Activated gamma-delta T cell treated with Interleukin-2 at 50 U/mL for 16 hours (primary cell): ENCODE results near the gene MMP1.

Experiments used
- DNase-seq: peaks from one replicate; pipeline ENCODE4 v3.0.0-alpha.2; 2020

The MMP1 gene

GRCh38 chr11:102798012-102798746 is at the start of gene MMP1:
Gene MMP1, minus strand, starts transcription at chr11:102798160. Its CDS starts 68 bp downstream, at chr11:102798092.
- DNase-seq = no peak

- no peak for DNase-seq
Measured at GRCh38 chr11:102846292-102846691, 48.3 kb upstream of the MMP1 start.

- no peak for DNase-seq
Measured at GRCh38 chr11:102843489-102843888, 45.5 kb upstream of the MMP1 start, which contains the start of gene MMP3. Gene MMP3, minus strand, starts transcription at chr11:102843609. Its CDS starts 63 bp downstream, at chr11:102843546.

- DNase-seq = no peak
Measured at GRCh38 chr11:102842930-102843329, 45.0 kb upstream of the MMP1 start.

- DNase-seq = no peak
Measured at GRCh38 chr11:102840018-102840417, 42.1 kb upstream of the MMP1 start.

DNA sequence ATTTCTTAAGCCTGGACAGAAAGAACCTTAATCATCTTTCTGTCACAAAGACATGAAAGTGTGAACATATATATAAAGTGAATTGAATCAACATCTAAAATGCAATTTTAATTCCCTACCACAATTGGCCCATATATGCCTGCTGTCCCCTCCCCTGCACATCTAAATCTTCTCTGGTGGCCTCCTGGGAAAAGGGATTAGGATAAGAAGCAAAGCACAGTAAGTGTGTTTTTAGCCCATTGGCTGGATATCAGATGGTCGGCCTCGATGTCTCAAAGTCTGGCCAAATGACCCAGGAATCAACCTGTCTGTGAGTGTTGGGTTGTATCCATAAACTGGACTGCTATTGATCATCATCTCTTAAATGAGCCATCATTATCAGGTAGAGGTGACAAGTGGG is 39.7 kb upstream of the MMP1 start:
- DNase-seq = no peak

- no peak for DNase-seq
Measured at GRCh38 chr11:102837156-102837555, 39.2 kb upstream of the MMP1 start.

- DNase-seq = no peak
Measured at GRCh38 chr11:102836290-102836875, 38.4 kb upstream of the MMP1 start.

- DNase-seq = no peak
Measured at GRCh38 chr11:102833731-102834130, 35.8 kb upstream of the MMP1 start.

- no peak for DNase-seq
Measured at GRCh38 chr11:102832612-102833011, 34.7 kb upstream of the MMP1 start.

GRCh38 chr11:102831489-102832440 is 33.8 kb upstream of the MMP1 start:
- no peak for DNase-seq

DNA sequence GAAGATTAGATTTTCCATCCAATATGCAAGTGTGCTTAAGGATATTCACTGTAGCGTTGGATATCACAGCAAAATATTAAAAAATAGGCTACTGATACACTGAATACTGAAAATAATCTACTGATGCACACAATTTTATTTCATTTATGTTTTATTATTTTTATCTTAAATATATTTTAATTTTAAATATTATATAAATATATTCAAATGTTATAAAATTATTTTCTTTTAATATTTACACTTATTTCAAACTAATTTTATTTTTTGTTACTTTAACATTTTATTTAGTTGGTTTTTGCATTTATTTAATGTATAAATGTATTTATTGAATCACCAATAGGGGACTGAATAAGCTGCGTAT is 33.1 kb upstream of the MMP1 start:
- DNase-seq = no peak

GRCh38 chr11:102830001-102830727 is 32.2 kb upstream of the MMP1 start:
- DNase-seq = no peak

DNA sequence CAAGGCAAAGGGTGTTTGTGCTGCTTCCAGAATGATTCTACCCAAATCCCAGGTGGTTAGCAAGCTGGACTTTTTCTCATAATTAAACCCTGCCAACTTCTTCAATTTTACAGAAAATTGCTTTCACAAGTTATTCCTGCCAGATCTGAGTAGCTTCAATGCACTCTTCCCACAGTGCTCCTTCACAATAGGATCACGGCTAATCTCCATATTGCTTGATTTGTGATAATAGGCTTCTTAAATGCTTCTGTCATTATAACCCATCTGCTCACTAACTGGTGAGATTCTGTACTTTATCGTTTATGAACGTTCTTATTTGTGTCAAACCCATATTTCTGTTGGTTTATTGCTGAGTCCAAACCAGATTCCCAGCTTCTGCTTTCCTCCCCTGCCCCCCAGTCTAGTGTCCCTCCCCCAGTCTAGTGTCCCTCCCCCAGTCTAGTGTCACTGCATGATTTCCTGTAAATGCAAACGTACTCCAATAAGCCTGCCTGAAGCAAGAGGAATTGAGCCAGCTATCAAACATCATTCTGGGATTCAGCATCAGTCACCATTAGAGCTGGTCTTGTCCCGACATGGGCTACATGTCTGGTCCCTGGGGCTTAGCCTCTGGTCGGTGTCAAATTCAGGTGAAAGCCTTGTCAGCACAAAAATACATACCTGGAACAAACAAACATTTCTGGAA is 31.5 kb upstream of the MMP1 start:
- DNase-seq = no peak

- DNase-seq = no peak
Measured at GRCh38 chr11:102824556-102824955, 26.6 kb upstream of the MMP1 start.

GRCh38 chr11:102819491-102819890 is 21.5 kb upstream of the MMP1 start:
- no peak for DNase-seq

DNA sequence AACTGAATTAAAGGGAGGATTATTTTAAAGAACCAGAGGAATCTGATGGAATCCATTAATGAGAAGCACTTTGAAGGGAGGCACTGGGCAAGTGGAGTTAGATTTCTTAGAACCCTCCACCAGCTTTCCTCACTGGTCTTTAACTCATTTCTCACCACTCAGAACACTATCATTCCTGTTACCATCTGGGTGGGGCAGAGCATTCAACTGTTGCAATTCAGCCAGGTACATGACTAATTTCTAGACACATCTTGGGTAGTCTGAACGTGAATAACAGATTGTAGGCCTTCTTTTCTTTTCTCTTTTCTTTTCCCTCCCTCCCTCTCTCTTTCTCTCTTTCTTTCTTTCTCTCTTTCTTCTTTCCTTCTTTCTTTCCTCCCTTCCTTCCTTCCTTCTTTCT is 15.5 kb upstream of the MMP1 start:
- DNase-seq = no peak

DNA sequence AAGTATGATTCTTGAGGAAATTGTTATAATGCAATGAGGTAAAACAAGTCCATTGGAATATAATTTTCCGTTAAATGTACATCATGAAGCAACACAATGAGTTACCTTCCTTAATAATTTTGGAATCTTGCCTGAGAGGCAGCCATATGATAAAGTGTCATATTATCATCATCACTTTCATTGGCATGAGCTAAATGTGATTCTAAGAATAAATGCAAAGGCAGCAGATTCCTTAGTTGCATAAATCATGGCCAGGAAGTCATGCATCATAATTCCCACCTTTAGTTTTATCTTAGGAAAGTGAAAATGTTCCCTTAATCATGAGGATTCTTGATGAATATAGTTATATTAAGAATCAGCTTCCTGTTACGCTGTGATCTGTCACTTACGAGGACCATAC is 14.2 kb upstream of the MMP1 start:
- no peak for DNase-seq

DNA sequence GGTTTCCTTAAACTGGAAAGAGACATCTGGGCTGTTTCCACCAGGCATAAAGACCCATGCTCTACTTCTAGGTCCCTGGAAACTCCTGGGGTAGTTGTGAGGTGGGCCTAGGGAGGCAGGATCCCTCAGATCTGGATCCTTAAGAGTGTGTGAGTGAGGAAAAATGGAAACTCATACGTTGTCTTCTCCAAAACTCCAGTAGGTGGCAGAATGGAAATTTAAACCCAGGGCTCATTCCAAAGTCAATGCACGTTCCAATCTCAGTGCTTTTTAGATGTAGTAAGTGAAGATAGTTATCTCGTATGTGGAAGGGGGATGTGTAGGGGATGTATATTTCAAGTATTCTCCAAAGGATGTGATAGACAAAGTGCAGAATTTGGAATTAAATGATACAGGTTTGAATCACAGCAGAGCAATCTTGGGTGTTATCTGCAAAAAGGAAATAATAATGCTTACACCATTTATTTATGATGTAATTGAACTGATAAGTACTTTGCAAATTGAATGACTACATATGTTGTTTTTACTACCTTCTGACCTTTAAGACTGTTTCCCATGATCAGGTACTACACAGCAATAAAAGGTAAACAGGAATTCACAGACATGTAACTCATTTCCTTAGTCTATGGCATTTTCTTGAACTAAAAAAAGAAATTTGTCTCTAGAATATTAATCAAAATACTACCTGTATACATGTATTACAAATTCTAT is 13.1 kb upstream of the MMP1 start:
- no peak for DNase-seq

DNA sequence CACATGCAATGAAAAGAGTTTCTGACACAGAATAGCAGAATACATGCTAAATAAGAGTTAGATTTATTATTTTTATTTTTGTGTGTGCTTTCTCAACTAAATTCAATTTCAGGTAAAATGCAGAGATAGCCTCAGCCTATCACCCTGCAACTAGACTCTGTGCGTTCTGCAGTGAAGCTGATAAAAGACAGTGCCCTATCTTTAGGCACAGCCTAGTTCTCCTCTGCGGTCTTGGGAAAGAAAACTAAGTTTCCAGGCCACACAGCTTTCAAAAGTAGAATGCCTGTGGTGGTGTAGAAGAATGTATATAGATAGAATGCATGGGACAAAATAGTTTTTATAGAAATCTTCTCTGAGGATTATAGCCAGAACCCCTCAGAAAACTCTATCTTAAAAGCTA is 12.0 kb upstream of the MMP1 start:
- no peak for DNase-seq

DNA sequence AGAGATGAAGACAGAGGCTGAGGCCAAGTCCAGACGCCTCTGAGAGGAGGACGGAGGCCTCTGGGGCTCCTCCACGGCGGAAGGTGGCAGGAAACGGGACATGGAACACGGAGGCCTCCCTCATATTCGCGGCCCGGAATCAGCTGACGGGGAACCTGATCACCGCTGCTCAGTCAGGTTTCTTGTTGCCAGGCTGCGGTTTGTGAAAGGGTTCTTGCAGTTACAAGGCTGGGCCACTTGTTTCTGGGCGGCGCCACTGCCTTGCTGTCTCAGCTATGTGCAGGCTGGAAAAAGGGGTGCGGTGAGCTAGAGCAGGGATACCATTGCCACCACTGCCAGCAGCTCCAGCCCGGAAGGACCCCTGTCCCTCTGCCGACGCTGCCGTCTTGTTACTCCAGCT is 10.0 kb upstream of the MMP1 start:
- DNase-seq = no peak

DNA sequence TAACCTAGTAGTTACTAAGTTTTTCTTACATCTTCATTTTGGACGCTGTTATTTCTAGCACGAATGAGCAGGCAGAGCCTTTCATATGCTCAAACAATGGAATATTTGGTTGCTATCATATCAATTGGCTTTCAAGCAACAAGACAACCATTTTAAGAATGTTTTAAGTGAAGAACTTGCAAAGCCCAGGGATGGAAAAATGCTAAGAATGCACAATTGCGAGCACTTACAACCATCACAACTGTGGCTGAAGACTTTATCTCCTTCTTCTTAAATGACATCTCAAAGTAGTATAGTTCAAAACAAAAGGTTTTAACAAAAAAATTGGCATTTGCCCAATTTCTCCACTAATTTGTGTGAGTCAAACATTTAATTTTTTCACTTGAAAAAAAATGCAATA is 8.3 kb upstream of the MMP1 start:
- DNase-seq = no peak
